K562 (cell line): ENCODE results near the gene CFAP410. TPM values are rescaled to one million over a fixed set of nuclear protein-coding genes. Genes with fewer than 3 reads are reported as not detected.

Experiments
- ARNT ChIP-seq, 2 experiments: fragments of 450-650 bp; IDR thresholded peaks; 2 replicates each; pipeline ENCODE4 v1.6.1; 2016; ENCODE audit warnings: mild to moderate bottlenecking in 1 of 2
- ATF6 ChIP-seq: sonication (generic); formaldehyde crosslinking; IDR thresholded peaks from 2 replicates; pipeline ENCODE4 v1.4.0; 2020; ENCODE audit warnings: mild to moderate bottlenecking, missing genetic modification reagents
- JUNB ChIP-seq: fragments of 450-650 bp; formaldehyde crosslinking; conservative IDR thresholded peaks from 2 replicates; pipeline ENCODE4 v1.4.0; 2020; ENCODE audit warnings: mild to moderate bottlenecking
- PHF20 ChIP-seq: fragments of 450-650 bp; IDR thresholded peaks from 2 replicates; pipeline ENCODE4 v1.6.1; 2018; ENCODE audit not compliant: partially characterized antibody
- SRF ChIP-seq, 2 experiments: fragments of 250-450, 450-650 bp in 1 of 2; sonication (Bioruptor Pico) in 1 of 2; sonication (generic) in 1 of 2; formaldehyde crosslinking; IDR thresholded peaks; 2 replicates each; pipeline versions ENCODE4 v1.5.0 to v1.5.1; 2020 to 2022; ENCODE audit warnings: mild to moderate bottlenecking in 1 of 2, missing genetic modification reagents in 1 of 2
- STAG1 ChIP-seq: sonication (generic); formaldehyde crosslinking; IDR thresholded peaks from 2 replicates; pipeline ENCODE4 v1.5.0; 2020; ENCODE audit warnings: missing genetic modification reagents, borderline replicate concordance
- TAF15 ChIP-seq: fragments of 200-400 bp; formaldehyde crosslinking; IDR thresholded peaks from 2 replicates; pipeline ENCODE4 v1.6.1; 2017; ENCODE audit warnings: mild to moderate bottlenecking, low read depth, low read length, moderate library complexity
- THAP12 ChIP-seq: fragments of 250-450 bp; sonication (Bioruptor Pico); IDR thresholded peaks from 2 replicates; pipeline ENCODE4 v1.9.0; 2021; ENCODE audit warnings: mild to moderate bottlenecking, inconsistent platforms
- USF2 ChIP-seq: sonication (generic); formaldehyde crosslinking; IDR thresholded peaks from 2 replicates; pipeline ENCODE4 v1.5.0; 2020; ENCODE audit warnings: missing genetic modification reagents
- ZNF23 ChIP-seq: fragments of 250-450 bp; sonication (Bioruptor Pico); IDR thresholded peaks from 2 replicates; pipeline ENCODE4 v1.4.0; 2020; ENCODE audit warnings: mild to moderate bottlenecking
- ZSCAN29 ChIP-seq: fragments of 450-650 bp; IDR thresholded peaks from 2 replicates; pipeline ENCODE4 v1.6.1; 2017
- polyA plus RNA-seq, 8 experiments: library from polyadenylated mRNA; depleted of rRNA in 4 of 8; stranded (reverse) in 5 of 8; unstranded in 3 of 8; fragments of >200 nt; fragmentation: Nextera tagmentation in 2 of 8; fragmentation: Illumina TruSeq in 1 of 8; extraction: Ambion mirVana in 2 of 8; extraction: Trizol in 1 of 8; gene quantifications; 2 replicates each; pipeline versions ENCODE4 v1.2.1 to v1.2.3, GENCODE V29; 2011 to 2014; ENCODE audit warnings: inconsistent platforms in 1 of 8, missing spikeins in 1 of 8
- total RNA-seq, 7 experiments: library from RNA; depleted of rRNA in 6 of 7; stranded (reverse); fragments of >200 nt in 6 of 7; fragmentation: Illumina TruSeq in 2 of 7; extraction: Trizol in 2 of 7; gene quantifications; 2 replicates each; pipeline versions ENCODE4 v1.2.1 to v1.2.3, GENCODE V29; 2011 to 2021; ENCODE audit warnings: low replicate concordance in 1 of 7
- TF ChIP-seq, protein P1 (sequence below): sonication (generic); formaldehyde crosslinking; IDR thresholded peaks from 2 replicates; pipeline ENCODE4 v1.8.0; 2022; ENCODE audit warnings: mild to moderate bottlenecking, low read depth, missing genetic modification reagents
- TF ChIP-seq, protein P2 (sequence below), 3 experiments: fragments of 200-800 bp in 1 of 3; fragments of 250-450 bp in 1 of 3; fragments of 450-650 bp in 1 of 3; sonication (Bioruptor Pico) in 1 of 3; sonication (Bioruptor generic) in 1 of 3; formaldehyde crosslinking in 1 of 3; IDR thresholded peaks; 2 replicates each; pipeline versions ENCODE4 v1.6.1 to v1.8.0; 2016 to 2022; ENCODE audit warnings: mild to moderate bottlenecking in 2 of 3, missing genetic modification characterization in 2 of 3, missing compliant biosample characterization in 1 of 3, moderate library complexity in 1 of 3

CFAP410 gene
- total and polyA plus RNA-seq, 9 of the 15 experiments (the other 6 are each of a cell fraction or from before 2014, with no cell fraction given) = 0.07 to 17.3 (median 2.3) TPM

- TF ChIP-seq, protein P1, sequence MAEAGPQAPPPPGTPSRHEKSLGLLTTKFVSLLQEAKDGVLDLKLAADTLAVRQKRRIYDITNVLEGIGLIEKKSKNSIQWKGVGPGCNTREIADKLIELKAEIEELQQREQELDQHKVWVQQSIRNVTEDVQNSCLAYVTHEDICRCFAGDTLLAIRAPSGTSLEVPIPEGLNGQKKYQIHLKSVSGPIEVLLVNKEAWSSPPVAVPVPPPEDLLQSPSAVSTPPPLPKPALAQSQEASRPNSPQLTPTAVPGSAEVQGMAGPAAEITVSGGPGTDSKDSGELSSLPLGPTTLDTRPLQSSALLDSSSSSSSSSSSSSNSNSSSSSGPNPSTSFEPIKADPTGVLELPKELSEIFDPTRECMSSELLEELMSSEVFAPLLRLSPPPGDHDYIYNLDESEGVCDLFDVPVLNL (CRISPR knock-in tag) = 0 out of 2 replicates have a peak, but pooled peaks have one; percentile 64
- TF ChIP-seq, protein P2, sequence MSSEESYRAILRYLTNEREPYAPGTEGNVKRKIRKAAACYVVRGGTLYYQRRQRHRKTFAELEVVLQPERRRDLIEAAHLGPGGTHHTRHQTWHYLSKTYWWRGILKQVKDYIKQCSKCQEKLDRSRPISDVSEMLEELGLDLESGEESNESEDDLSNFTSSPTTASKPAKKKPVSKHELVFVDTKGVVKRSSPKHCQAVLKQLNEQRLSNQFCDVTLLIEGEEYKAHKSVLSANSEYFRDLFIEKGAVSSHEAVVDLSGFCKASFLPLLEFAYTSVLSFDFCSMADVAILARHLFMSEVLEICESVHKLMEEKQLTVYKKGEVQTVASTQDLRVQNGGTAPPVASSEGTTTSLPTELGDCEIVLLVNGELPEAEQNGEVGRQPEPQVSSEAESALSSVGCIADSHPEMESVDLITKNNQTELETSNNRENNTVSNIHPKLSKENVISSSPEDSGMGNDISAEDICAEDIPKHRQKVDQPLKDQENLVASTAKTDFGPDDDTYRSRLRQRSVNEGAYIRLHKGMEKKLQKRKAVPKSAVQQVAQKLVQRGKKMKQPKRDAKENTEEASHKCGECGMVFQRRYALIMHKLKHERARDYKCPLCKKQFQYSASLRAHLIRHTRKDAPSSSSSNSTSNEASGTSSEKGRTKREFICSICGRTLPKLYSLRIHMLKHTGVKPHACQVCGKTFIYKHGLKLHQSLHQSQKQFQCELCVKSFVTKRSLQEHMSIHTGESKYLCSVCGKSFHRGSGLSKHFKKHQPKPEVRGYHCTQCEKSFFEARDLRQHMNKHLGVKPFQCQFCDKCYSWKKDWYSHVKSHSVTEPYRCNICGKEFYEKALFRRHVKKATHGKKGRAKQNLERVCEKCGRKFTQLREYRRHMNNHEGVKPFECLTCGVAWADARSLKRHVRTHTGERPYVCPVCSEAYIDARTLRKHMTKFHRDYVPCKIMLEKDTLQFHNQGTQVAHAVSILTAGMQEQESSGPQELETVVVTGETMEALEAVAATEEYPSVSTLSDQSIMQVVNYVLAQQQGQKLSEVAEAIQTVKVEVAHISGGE (CRISPR knock-in tag; IDR thresholded peaks at IDR 0.05) = peak in 1 of 3 experiments; percentile 27; a peak in 1 of 6 replicates
- TF ChIP-seq TAF15 (no peak), PHF20 (peak; percentile 76), ZSCAN29 (no peak), ARNT (IDR thresholded peaks at IDR 0.05) (no peak), USF2 (CRISPR knock-in tag) (no peak), SRF (CRISPR knock-in tag; IDR thresholded peaks at IDR 0.05) (peak in 1 of 2 experiments; percentile 70; a peak in 1 of 4 replicates), ATF6 (0 out of 2 replicates have a peak, but pooled peaks have one; percentile 48), STAG1 (CRISPR knock-in tag) (peak; percentile 30; the same call in 1 of the 2 replicates), THAP12 (peak; percentile 46; the same call in 1 of the 2 replicates), ZNF23 (CRISPR knock-in tag) (no peak), JUNB (no peak)
- TF ChIP-seq, all 486 proteins: peak for 105
Measured at GRCh38 chr21:44299458-44300261, 39.5 kb downstream of the CFAP410 start, which contains the start of gene PFKL (continued).
